ENCODE data around the gene HTR4.

HTR4 gene

DNA sequence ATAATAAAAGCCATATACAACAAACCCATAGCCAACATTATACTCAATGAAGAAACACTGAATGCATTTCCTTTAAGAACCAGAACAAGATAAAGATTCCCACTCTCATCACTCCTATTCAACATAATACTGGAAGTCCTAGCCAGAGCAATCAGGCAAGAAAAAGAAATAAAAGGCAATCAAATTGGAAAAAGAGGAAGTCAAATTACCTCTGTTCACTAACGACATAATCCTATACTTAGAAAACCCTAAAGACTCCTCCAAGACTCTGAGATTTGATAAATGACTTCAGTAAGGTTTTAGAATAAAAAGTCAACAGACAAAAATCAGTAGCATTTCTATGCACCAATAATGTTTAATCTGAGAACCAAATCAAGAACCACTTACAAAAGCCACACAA is 36.6 kb upstream of the HTR4 start:
- DNase-seq (ENCODE audit: low read depth): no peak
- TF ChIP-seq, protein P1, sequence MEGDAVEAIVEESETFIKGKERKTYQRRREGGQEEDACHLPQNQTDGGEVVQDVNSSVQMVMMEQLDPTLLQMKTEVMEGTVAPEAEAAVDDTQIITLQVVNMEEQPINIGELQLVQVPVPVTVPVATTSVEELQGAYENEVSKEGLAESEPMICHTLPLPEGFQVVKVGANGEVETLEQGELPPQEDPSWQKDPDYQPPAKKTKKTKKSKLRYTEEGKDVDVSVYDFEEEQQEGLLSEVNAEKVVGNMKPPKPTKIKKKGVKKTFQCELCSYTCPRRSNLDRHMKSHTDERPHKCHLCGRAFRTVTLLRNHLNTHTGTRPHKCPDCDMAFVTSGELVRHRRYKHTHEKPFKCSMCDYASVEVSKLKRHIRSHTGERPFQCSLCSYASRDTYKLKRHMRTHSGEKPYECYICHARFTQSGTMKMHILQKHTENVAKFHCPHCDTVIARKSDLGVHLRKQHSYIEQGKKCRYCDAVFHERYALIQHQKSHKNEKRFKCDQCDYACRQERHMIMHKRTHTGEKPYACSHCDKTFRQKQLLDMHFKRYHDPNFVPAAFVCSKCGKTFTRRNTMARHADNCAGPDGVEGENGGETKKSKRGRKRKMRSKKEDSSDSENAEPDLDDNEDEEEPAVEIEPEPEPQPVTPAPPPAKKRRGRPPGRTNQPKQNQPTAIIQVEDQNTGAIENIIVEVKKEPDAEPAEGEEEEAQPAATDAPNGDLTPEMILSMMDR (IDR thresholded peaks at IDR 0.05; ENCODE audit: low read length, missing control alignments): no peak

DNA sequence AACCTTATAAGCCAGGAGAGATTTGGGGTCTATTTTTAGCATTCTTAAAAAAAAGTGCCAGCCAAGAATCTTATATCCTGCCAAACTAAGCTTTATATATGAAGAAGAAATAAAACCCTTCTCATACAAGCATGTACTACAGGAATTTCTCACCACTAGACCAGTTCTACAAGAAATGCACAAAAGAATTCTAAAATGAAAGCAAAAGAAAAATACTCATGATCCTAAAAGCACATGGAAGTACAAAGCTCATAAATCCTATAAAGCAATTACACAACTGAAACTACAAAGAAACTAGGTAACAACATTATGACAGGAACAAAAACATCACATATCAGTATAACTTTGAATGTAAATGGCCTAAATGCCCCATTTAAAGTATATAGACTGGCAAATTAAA is 34.5 kb upstream of the HTR4 start:
- H3K4me3 ChIP-seq (replicated peaks; ENCODE audit: low read depth, low read length): no peak overlapping the region
- no peak for DNase-seq (ENCODE audit: low read depth)
- TF ChIP-seq, protein P1 (IDR thresholded peaks at IDR 0.05; ENCODE audit: low read length, missing control alignments): no peak

More for the DNA sequence above, 36.6 kb upstream of the HTR4 start:
- H3K4me3 ChIP-seq (replicated peaks; ENCODE audit: low read depth, low read length): no peak overlapping the region

- DNase-seq (ENCODE audit: low read depth): no peak
- TF ChIP-seq, protein P1 (IDR thresholded peaks at IDR 0.05; ENCODE audit: low read length, missing control alignments): no peak
- no peak overlapping the region for H3K4me3 ChIP-seq (replicated peaks; ENCODE audit: low read depth, low read length)
These were observed 33.5 kb upstream of the HTR4 start for GRCh38 chr5:148687871-148688270.

- TF ChIP-seq, protein P1 (IDR thresholded peaks at IDR 0.05; ENCODE audit: low read length, missing control alignments): peak; percentile 47
- DNase-seq (ENCODE audit: low read depth): peak; percentile 37
- H3K4me3 ChIP-seq (replicated peaks; ENCODE audit: low read depth, low read length): no peak overlapping the region
These were observed 33.1 kb upstream of the HTR4 start for GRCh38 chr5:148687427-148687826.

- no peak for DNase-seq (ENCODE audit: low read depth)
- TF ChIP-seq, protein P1 (IDR thresholded peaks at IDR 0.05; ENCODE audit: low read length, missing control alignments): no peak
- H3K4me3 ChIP-seq (replicated peaks; ENCODE audit: low read depth, low read length): no peak overlapping the region
These were observed 32.3 kb upstream of the HTR4 start for GRCh38 chr5:148686660-148687059.

- peak; percentile 20 for DNase-seq (ENCODE audit: low read depth)
- H3K4me3 ChIP-seq (replicated peaks; ENCODE audit: low read depth, low read length): no peak overlapping the region
- TF ChIP-seq, protein P1 (IDR thresholded peaks at IDR 0.05; ENCODE audit: low read length, missing control alignments): no peak
These were observed 31.3 kb upstream of the HTR4 start for GRCh38 chr5:148685520-148686134.

DNA sequence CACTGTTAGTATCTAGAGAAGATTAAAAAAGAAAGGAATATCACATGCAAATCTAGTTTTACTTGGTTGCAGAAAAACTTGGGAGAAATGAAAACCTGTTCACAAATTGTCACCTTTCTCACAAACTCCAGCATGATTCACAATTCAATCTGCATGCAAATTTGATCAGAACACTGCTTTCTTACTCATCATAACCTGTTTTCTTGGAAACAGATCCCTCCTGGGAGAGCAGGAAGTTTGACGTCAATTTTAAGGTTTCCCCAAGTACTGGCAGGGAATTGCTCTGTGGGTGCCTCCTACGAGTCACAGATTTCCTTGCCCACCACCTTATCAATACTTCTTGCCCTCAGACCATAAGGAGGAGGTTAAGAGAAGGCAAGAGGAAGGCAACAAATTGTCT is 30.2 kb upstream of the HTR4 start:
- TF ChIP-seq, protein P1 (IDR thresholded peaks at IDR 0.05; ENCODE audit: low read length, missing control alignments): no peak
- H3K4me3 ChIP-seq (replicated peaks; ENCODE audit: low read depth, low read length): no peak overlapping the region
- peak; percentile 3 for DNase-seq (ENCODE audit: low read depth)

Measured in fibroblast of pulmonary artery (primary cell).